Prostate gland (tissue), 2 donors: ENCODE results near the gene CDK14. TPM values are rescaled to one million over a fixed set of nuclear protein-coding genes. Genes with fewer than 3 reads are reported as not detected.

Experiments used
- DNase-seq: peaks from one replicate; pipeline ENCODE4 v3.0.0-alpha.2; 2019; ENCODE audit warnings: low spot score
- H3K27ac ChIP-seq, 2 donors: fragments of 200-600 bp; sonication (generic); 2 replicates each; pipeline ENCODE4 v1.5.1; 2017 to 2019
- H3K27me3 ChIP-seq: fragments of 200-600 bp; sonication (generic); replicated peaks from 2 replicates; pipeline ENCODE4 v1.5.1; 2019; ENCODE audit not compliant: insufficient read depth
- H3K36me3 ChIP-seq, 2 donors: fragments of 200-600 bp; sonication (generic); 1 replicate in 1 of 2; 2 replicates in 1 of 2; pipeline versions ENCODE4 v1.5.1 to v1.8.1; 2017 to 2019
- H3K4me1 ChIP-seq: fragments of 200-600 bp; sonication (generic); replicated peaks from 2 replicates; pipeline ENCODE4 v1.5.1; 2019
- H3K4me3 ChIP-seq, 2 donors: fragments of 200-600 bp; sonication (generic); 2 replicates each; pipeline ENCODE4 v1.5.1; 2017 to 2019
- H3K9me3 ChIP-seq: fragments of 200-600 bp; sonication (generic); 2 replicates; pipeline ENCODE4 v1.5.1; 2017
- POLR2A ChIP-seq: fragments of 450-650 bp; IDR thresholded peaks from one replicate; pipeline ENCODE4 v1.6.1; 2016; ENCODE audit warnings: antibody characterized with exemption, mild to moderate bottlenecking
- POLR2AphosphoS5 ChIP-seq: sonication (generic); formaldehyde crosslinking; IDR thresholded peaks from one replicate; pipeline ENCODE4 v1.6.1; 2017; ENCODE audit warnings: antibody characterized with exemption
- WGBS: methylation state at CpG from one replicate; pipeline ENCODE4 v1.1.5; 2018; 5-methylcytosine and 5-hydroxymethylcytosine counted together
- intact Hi-C: fragments of 100-400 bp; cut with DNase I; formaldehyde crosslinking; loops from one replicate; pipeline ENCODE4 v1.14.2; 2022
- total RNA-seq, 2 donors: library from RNA; depleted of rRNA; stranded (reverse); fragments of >200 nt; gene quantifications; one replicate each; pipeline ENCODE4 v1.1.0, GENCODE V29; 2016
- TF ChIP-seq, protein P1 (sequence below), 4 experiments: fragments of 200-600 bp in 2 of 4; fragments of 450-650 bp in 2 of 4; sonication (generic) in 2 of 4; IDR thresholded peaks; 1 replicate in 3 of 4; 2 replicates in 1 of 4; pipeline ENCODE4 v1.5.1; 2016 to 2019; ENCODE audit warnings: antibody characterized with exemption in 4 of 4, mild to moderate bottlenecking in 2 of 4, moderate library complexity in 2 of 4

CDK14 gene
- total RNA-seq, 2 donors from 2014 or later: 13.7 to 20.7 TPM

DNA sequence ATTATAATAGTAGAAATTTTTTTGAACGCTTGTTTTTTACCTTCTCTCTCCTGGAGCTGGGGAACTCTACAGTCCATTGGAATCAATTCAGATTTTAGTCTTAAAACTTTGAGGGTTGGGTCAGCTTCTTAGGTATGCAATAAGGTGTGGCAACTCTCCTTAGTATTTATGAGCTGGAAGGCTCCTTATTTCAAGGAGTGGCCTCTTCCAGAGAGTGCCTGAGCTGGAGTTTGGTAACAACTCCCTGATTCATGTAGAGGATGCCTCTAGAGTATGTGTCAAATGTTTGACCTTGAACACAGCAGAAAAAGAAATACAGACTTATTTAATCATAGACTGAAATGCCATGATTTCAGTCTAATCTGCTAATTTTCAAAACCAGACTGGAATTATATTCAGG is 11.1 kb downstream of the CDK14 start:
- H3K4me1 ChIP-seq: no peaks in the 10 kb centered on the region
- no peak overlapping the region for H3K27ac ChIP-seq
- TF ChIP-seq POLR2A (no peak), POLR2AphosphoS5 (no peak)
- TF ChIP-seq, protein P1, sequence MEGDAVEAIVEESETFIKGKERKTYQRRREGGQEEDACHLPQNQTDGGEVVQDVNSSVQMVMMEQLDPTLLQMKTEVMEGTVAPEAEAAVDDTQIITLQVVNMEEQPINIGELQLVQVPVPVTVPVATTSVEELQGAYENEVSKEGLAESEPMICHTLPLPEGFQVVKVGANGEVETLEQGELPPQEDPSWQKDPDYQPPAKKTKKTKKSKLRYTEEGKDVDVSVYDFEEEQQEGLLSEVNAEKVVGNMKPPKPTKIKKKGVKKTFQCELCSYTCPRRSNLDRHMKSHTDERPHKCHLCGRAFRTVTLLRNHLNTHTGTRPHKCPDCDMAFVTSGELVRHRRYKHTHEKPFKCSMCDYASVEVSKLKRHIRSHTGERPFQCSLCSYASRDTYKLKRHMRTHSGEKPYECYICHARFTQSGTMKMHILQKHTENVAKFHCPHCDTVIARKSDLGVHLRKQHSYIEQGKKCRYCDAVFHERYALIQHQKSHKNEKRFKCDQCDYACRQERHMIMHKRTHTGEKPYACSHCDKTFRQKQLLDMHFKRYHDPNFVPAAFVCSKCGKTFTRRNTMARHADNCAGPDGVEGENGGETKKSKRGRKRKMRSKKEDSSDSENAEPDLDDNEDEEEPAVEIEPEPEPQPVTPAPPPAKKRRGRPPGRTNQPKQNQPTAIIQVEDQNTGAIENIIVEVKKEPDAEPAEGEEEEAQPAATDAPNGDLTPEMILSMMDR (IDR thresholded peaks at IDR 0.05): no peak
- intact Hi-C loops: no loop called here
- no peaks in the 10 kb centered on the region for H3K27me3 ChIP-seq
- no peak for DNase-seq
- WGBS: 94% methylated on average over 1 of the region's 1 CpG
- H3K36me3 ChIP-seq: no peaks in the 10 kb centered on the region
- no peaks in the 10 kb centered on the region for H3K9me3 ChIP-seq
- H3K4me3 ChIP-seq: no peak overlapping the region

DNA sequence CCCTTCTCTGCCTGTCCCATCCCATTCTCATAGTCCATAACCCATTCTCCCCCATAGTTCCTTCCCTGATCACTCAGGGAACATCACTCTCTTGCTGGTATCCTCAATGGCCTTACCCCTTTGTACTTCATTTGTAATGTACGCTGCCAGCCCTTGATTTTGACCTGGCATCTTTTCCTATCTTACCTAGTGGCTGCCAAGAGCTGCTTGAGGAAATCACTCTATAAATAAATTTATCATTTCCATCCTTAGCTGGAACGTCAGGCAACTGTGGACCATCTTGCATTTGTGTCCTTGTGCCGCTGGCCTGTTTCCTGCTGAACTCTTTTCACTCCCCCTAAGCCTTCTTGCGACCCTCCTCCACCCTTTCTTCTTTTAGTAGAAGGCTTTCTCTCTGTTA is 14.0 kb downstream of the CDK14 start:
- Histone ChIP-seq H3K9me3 (no peaks in the 10 kb centered on the region), H3K27ac (no peak overlapping the region), H3K4me3 (no peak overlapping the region), H3K27me3 (no peaks in the 10 kb centered on the region), H3K36me3 (no peaks in the 10 kb centered on the region), H3K4me1 (no peaks in the 10 kb centered on the region)
- WGBS: 71% methylated on average over 4 of the region's 4 CpGs
- TF ChIP-seq POLR2AphosphoS5 (no peak), POLR2A (no peak)
- TF ChIP-seq, protein P1 (IDR thresholded peaks at IDR 0.05): no peak
- intact Hi-C loops: no loop called here
- DNase-seq: no peak

DNA sequence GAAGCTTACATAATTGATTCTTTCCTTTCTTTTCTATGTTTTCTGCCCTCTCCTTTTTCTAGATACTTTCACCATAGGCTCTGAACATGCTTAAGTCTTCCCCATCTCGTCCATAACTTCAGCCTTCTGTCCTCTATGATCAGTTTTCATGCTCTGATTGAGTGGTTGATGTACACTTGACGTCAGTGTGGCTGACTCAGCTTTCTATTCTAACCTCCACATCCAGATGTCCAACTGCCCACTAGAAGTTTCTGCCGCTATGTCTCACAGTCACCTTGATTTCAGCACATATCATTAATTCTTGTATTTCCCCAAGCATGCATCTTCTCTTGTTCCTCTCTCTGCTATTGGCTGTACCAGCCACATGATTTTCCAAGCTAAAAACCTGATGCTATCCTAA is 15.0 kb downstream of the CDK14 start:
- H3K4me3 ChIP-seq: no peak overlapping the region
- H3K9me3 ChIP-seq: no peaks in the 10 kb centered on the region
- WGBS: 94% methylated on average over 3 of the region's 3 CpGs
- no peaks in the 10 kb centered on the region for H3K36me3 ChIP-seq
- TF ChIP-seq POLR2AphosphoS5: no peak
- TF ChIP-seq, protein P1 (IDR thresholded peaks at IDR 0.05): no peak
- no peak for TF ChIP-seq POLR2A
- no peak for DNase-seq
- H3K4me1 ChIP-seq: no peaks in the 10 kb centered on the region
- intact Hi-C loops: no loop called here
- H3K27ac ChIP-seq: no peak overlapping the region
- H3K27me3 ChIP-seq: no peaks in the 10 kb centered on the region

DNA sequence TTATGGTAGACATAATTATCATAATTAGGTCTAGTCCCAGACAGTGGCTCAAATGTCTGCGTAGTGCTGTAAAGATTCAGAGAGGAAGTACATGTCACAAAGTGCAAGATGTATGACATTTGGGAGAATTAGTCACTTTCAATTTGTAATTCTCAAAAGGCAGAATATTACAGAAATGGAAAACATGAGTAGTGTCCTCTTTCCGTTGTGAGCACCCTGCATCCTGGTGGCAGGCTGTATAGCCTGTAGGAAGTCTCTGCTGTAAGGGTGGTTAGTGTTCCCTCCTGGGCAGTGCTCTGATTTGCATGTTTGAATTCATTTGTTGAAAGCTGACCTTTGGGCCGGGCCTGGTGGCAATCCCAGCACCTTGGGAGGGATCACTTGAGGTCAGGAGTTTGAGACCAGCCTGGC is 17.0 kb downstream of the CDK14 start:
- Histone ChIP-seq H3K36me3 (no peaks in the 10 kb centered on the region), H3K4me3 (no peak overlapping the region), H3K27ac (no peak overlapping the region), H3K4me1 (no peaks in the 10 kb centered on the region), H3K9me3 (no peaks in the 10 kb centered on the region), H3K27me3 (no peaks in the 10 kb centered on the region)
- no peak for TF ChIP-seq POLR2A
- TF ChIP-seq POLR2AphosphoS5: no peak
- TF ChIP-seq, protein P1 (IDR thresholded peaks at IDR 0.05): no peak
- intact Hi-C loops: no loop called here
- WGBS: 86% methylated on average over 3 of the region's 3 CpGs
- DNase-seq: no peak

DNA sequence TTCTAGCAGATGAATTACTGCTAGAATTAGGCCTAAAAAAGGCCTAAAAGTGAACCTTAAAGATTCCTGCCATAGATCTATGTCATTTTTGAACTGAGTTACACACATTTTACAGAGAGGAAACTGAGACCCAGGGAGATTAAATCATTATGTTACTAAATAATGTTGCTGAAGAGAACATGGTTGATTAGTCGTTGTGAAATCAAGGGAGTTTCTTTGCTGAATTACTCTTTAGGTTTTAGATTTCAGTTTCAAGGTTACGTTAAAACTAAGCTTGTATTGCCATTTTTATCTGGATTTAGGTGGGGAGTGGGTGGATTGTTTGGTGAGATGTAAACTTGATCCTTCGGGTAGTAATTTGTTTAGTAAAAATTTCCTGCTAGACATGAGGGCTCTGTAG is 21.3 kb downstream of the CDK14 start:
- H3K4me1 ChIP-seq: no peaks in the 10 kb centered on the region
- TF ChIP-seq POLR2A (no peak), POLR2AphosphoS5 (no peak)
- TF ChIP-seq, protein P1 (IDR thresholded peaks at IDR 0.05): no peak
- no peaks in the 10 kb centered on the region for H3K27me3 ChIP-seq
- H3K27ac ChIP-seq: no peak overlapping the region
- intact Hi-C loops: no loop called here
- H3K4me3 ChIP-seq: no peak overlapping the region
- 78% methylated on average over 3 of the region's 3 CpGs for WGBS
- no peaks in the 10 kb centered on the region for H3K9me3 ChIP-seq
- no peaks in the 10 kb centered on the region for H3K36me3 ChIP-seq
- no peak for DNase-seq
